Heart left ventricle (tissue), 16 donors: ENCODE results near the gene ISG15. TPM values are rescaled to one million over a fixed set of nuclear protein-coding genes. Genes with fewer than 3 reads are reported as not detected.

ENCODE experiments used
- ATAC-seq, 4 donors: fragments of 200-7000 bp; cut with Tn5 transposase; one replicate each; pipeline ENCODE4 v1.9.1; 2020 to 2022; ENCODE audit warnings: moderate library complexity in 4 of 4, mild to moderate bottlenecking in 3 of 4, moderate number of reproducible peaks in 1 of 4
- DNase-seq, 5 donors: peaks; one replicate each; pipeline ENCODE4 v3.0.0-alpha.2; 2020
- H3K27ac ChIP-seq, 12 donors: fragments of 200-600 bp; sonication (generic) in 4 of 12; one replicate each; pipeline versions ENCODE4 v1.5.0 to v1.8.0; 2016 to 2022; ENCODE audit warnings: mild to moderate bottlenecking in 2 of 12
- H3K27me3 ChIP-seq, 9 donors: fragments of 200-600 bp; sonication (generic) in 2 of 9; one replicate each; pipeline versions ENCODE4 v1.5.1 to v1.8.0; 2016 to 2022; ENCODE audit warnings: mild to moderate bottlenecking in 3 of 9
- H3K36me3 ChIP-seq, 9 donors: fragments of 200-600 bp; sonication (generic) in 2 of 9; one replicate each; pipeline versions ENCODE4 v1.5.0 to v1.8.0; 2018 to 2022; ENCODE audit warnings: mild to moderate bottlenecking in 2 of 9
- H3K4me1 ChIP-seq, 12 donors: fragments of 200-600 bp; sonication (generic) in 4 of 12; one replicate each; pipeline versions ENCODE4 v1.5.0 to v1.8.0; 2016 to 2022; ENCODE audit warnings: mild to moderate bottlenecking in 3 of 12
- H3K4me3 ChIP-seq, 12 donors: fragments of 200-600 bp; sonication (generic) in 4 of 12; one replicate each; pipeline versions ENCODE4 v1.5.0 to v1.8.0; 2017 to 2022; ENCODE audit warnings: mild to moderate bottlenecking in 9 of 12, moderate library complexity in 4 of 12
- H3K9me3 ChIP-seq, 12 donors: fragments of 200-600 bp; sonication (generic) in 4 of 12; one replicate each; pipeline versions ENCODE4 v1.5.0 to v1.8.0; 2016 to 2022; ENCODE audit warnings: mild to moderate bottlenecking in 1 of 12
- CTCF ChIP-seq, 12 donors: fragments of 200-600 bp; sonication (generic) in 4 of 12; IDR thresholded peaks; one replicate each; pipeline versions ENCODE4 v1.5.0 to v1.8.0; 2018 to 2022; ENCODE audit warnings: antibody characterized with exemption in 12 of 12, mild to moderate bottlenecking in 5 of 12
- POLR2A ChIP-seq, 2 donors: fragments of 450-650 bp; IDR thresholded peaks; one replicate each; pipeline ENCODE4 v1.6.1; 2017; ENCODE audit warnings: antibody characterized with exemption in 2 of 2, mild to moderate bottlenecking in 2 of 2, moderate library complexity in 2 of 2
- WGBS, 4 donors: extraction: QIAGEN DNeasy Blood & Tissue Kit in 2 of 4; methylation state at CpG; one replicate each; pipeline versions ENCODE4 v1.1.5 to v1.1.7; 2013 to 2018; 5-methylcytosine and 5-hydroxymethylcytosine counted together
- intact Hi-C, 10 donors: fragments of 100-400 bp; cut with DNase I; formaldehyde crosslinking; loops; one replicate each; pipeline versions ENCODE4 v1.11.1 to v1.14.2; 2022
- polyA plus RNA-seq, 2 donors: library from polyadenylated mRNA; stranded (reverse); fragments of 200-250 nt; gene quantifications; one replicate each; pipeline ENCODE4 v1.2.3, GENCODE V29; 2013
- total RNA-seq, 9 donors: library from RNA; depleted of rRNA in 2 of 9; stranded (reverse); fragments of >200 nt in 2 of 9; fragmentation: NEBNext Ultra II Directional in 3 of 9; extraction: Animal tissue kit (Norgen Biotek cat#: 25700) in 3 of 9; gene quantifications; one replicate each; pipeline versions ENCODE4 v1.1.0 to v1.2.4, GENCODE V29; 2016 to 2023
- donor health status: ischemic (EF 13 %, LVEDD 7.1; RV severe dilation, severe dysfunction).
- donor health status: healthy with polysubstance abuse.
- donor health status: DM: no; HTN: yes; CAD: no.
- donor health status: DM: no; HTN: no; CAD: no.
- donor health status: ischemic (EF 25% LVEDD 6.9; RV normal size, moderate dysfunction).
- donor health status: ischemic (EF 25% LVEDD 5.7; RV mildly dilated, moderate dysfunction).
- donor health status: healthy.
- donor health status: DM: yes; HTN: yes; CAD: no.
- donor health status: ischemic (EF 35%, LVEDD 5.7; RV mildly dilated, moderate dysfunction).
- donor health status: nonischemic (EF 11% LVEDD 7.7; RV severe dilation, severe dysfunction).
- donor health status: DM: yes; HTN: yes; CAD: no.
- donor health status: PGD.
- donor health status: ischemic (EF 29% LVEDD 5.4; RV normal size, mild dysfunction).
- donor health status: nonischemic (EF 23%, LVEDD 6.1; RV moderate dilation, normal function).

Gene ISG15
- total and polyA plus RNA-seq, 11 donors = 17.0 to 189 (median 34.4) TPM

DNA sequence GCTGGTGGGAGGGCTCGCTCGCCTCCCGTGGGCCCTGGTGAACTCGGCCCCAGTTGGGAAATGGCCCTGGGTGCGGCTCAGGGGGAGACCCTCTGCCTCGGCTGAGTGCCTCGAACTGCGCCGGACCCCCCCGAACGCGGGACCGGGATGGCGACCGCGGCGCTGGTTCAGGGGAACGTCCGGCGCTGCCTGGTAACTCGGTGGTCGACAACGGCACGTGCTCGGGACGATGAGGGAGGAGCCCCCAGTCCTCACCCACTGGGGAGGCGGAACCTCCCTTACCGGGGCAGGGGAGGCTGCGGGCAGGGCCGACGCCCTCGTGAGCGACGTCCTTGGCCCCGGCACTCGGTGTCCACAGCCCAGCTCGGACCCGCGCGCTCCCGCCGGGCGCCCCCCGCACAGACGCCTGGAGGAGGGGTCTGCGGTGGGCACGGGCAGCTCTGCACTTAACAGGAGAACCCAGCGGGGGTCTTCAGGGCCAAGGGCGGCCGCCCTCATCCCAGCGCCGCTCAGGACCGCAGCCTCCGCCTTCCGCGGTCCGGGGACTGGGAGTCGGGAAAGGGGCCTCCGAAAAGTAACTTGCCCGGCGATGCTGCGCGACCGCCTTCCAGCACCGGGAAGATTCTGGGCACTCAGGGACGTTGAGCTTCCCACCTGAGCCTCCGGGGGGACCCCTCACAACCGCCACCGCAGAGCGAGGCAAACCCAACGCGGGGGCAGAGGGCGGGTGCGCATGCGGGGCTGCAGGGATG lies 15.1 kb upstream of the ISG15 start:
- intact Hi-C loops = loop anchor here in 1 of 10 donors (5.0 kb wide), 1 partner anchor 91 kb away; no protein-coding TSS in a partner anchor
- TF ChIP-seq POLR2A (IDR thresholded peaks at IDR 0.05) (no peak), CTCF (IDR thresholded peaks at IDR 0.05) (no peak)
- Histone ChIP-seq H3K4me1 (peaks cover 0 to 41% (median 20%) of the 10 kb centered on the region in 12 donors), H3K36me3 (peaks cover 0 to 7% (median 0%) of the 10 kb centered on the region in 9 donors), H3K27ac (peak overlapping the region in 7 of 12 donors; percentile 99 to 100 (median 99)), H3K27me3 (peaks cover 0 to 62% (median 0%) of the 10 kb centered on the region in 9 donors), H3K4me3 (peak overlapping the region in 11 of 12 donors; percentile 51 to 93 (median 79)), H3K9me3 (no peaks in the 10 kb centered on the region)
- 48 to 71% (median 60%) methylated on average over 32 to 75 of the region's 75 CpGs for WGBS, 4 donors
- DNase-seq = peak in 4 of 5 donors; percentile 18 to 61 (median 38)
- ATAC-seq = no peak

DNA sequence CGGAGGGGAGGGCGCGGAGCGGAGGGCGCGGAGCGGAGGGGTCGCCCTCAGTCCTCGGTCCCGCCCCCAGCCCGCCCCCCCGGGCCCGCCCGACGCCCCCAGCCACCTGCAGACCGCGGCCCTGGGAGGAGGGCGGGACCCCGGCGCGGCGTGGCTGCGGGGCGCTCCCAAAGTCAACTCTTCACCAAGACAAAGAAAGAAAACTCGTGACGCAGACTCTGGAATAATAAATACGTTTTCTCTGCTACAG lies 14.6 kb upstream of the ISG15 start:
- intact Hi-C loops = loop anchor here in 1 of 10 donors (5.0 kb wide), 1 partner anchor 91 kb away; no protein-coding TSS in a partner anchor
- peaks cover 0 to 7% (median 0%) of the 10 kb centered on the region in 9 donors for H3K36me3 ChIP-seq
- H3K4me1 ChIP-seq = peaks cover 0 to 41% (median 20%) of the 10 kb centered on the region in 12 donors
- peak in 2 of 5 donors; percentile 15 to 27 for DNase-seq
- ATAC-seq = no peak
- no peaks in the 10 kb centered on the region for H3K9me3 ChIP-seq
- peak overlapping the region; percentile 51 to 93 (median 79) for H3K4me3 ChIP-seq
- TF ChIP-seq CTCF (IDR thresholded peaks at IDR 0.05) (no peak), POLR2A (IDR thresholded peaks at IDR 0.05) (no peak)
- H3K27me3 ChIP-seq = peaks cover 0 to 66% (median 0%) of the 10 kb centered on the region in 9 donors
- 5 to 17% (median 6%) methylated on average over 18 to 27 of the region's 27 CpGs; no CpG with 5 or more reads in 1 of the 4 donors for WGBS, 4 donors
- peak overlapping the region; percentile 96 to 100 (median 100) for H3K27ac ChIP-seq

- Histone ChIP-seq H3K4me3 (peak overlapping the region; percentile 51 to 93 (median 79)), H3K27ac (peak overlapping the region; percentile 96 to 100 (median 100)), H3K27me3 (peaks cover 0 to 66% (median 0%) of the 10 kb centered on the region in 9 donors), H3K36me3 (peaks cover 0 to 7% (median 0%) of the 10 kb centered on the region in 9 donors), H3K9me3 (no peaks in the 10 kb centered on the region), H3K4me1 (peaks cover 0 to 44% (median 21%) of the 10 kb centered on the region in 12 donors)
- intact Hi-C loops = loop anchor here in 1 of 10 donors (5.0 kb wide), 1 partner anchor 92 kb away; no protein-coding TSS in a partner anchor
- DNase-seq (peak in 4 of 5 donors; percentile 41 to 74 (median 54)), ATAC-seq (peak in 2 of 4 donors; percentile 3 to 8)
- TF ChIP-seq CTCF (IDR thresholded peaks at IDR 0.05) (peak in 2 of 12 donors; percentile 15 to 32), POLR2A (IDR thresholded peaks at IDR 0.05) (peak in 1 of 2 donors; percentile 21)
- 0 to 1% (median 0%) methylated on average over 6 to 86 of the region's 86 CpGs for WGBS, 4 donors
These were observed 14.1 kb upstream of the ISG15 start for GRCh38 chr1:998995-999724.
